ENCODE data around the gene NUMA1.

GRCh38 chr11:71987521-71987920, 92.8 kb downstream of the NUMA1 start:
- TF ChIP-seq EP300 (IDR thresholded peaks at IDR 0.05) (no peak), POLR2A (IDR thresholded peaks at IDR 0.05) (no peak)

Measured in tibial nerve (tissue), 3 donors.